GM12878 (cell line): ENCODE results near the gene NCR3LG1. TPM values are rescaled to one million over a fixed set of nuclear protein-coding genes. Genes with fewer than 3 reads are reported as not detected.

Source experiments
- ATAC-seq: fragments of 200-7000 bp; cut with Tn5 transposase; 3 replicates; pipeline ENCODE4 v1.9.1; 2020; ENCODE audit warnings: mild to moderate bottlenecking, moderate library complexity
- BruUV-seq: library from RNA; stranded (reverse); fragments of 400-500 nt; replicated peaks from 2 replicates; lab custom pipeline; 2021; lab: Mats Ljungman, UMichigan
- CTCF ChIA-PET: fragments of 300-600 bp; sonication (Branson Sonifier 250); formaldehyde crosslinking; extraction: SDS; loops from one replicate; lab custom pipeline; 2021; ENCODE audit warnings: inconsistent platforms; lab: Yijun Ruan, JAX
- POLR2A ChIA-PET: fragments of 350-600 bp; formaldehyde crosslinking; extraction: SDS; loops from one replicate; lab custom pipeline; 2021; ENCODE audit warnings: inconsistent platforms; lab: Charles Lee
- RAD21 ChIA-PET: fragments of 300-600 bp; sonication (Branson Sonifier 250); formaldehyde crosslinking; loops from one replicate; lab custom pipeline; 2023; ENCODE audit warnings: antibody characterized with exemption; ENCODE audit not compliant: unreplicated experiment; lab: Charles Lee
- SMC1A ChIA-PET: fragments of 300-600 bp; sonication (Branson Sonifier 250); formaldehyde crosslinking; loops from one replicate; lab custom pipeline; 2023; ENCODE audit not compliant: unreplicated experiment, uncharacterized antibody; lab: Charles Lee
- DNase-seq: peaks from one replicate; pipeline ENCODE4 v3.0.0-alpha.2; 2011; ENCODE audit warnings: low read depth, low spot score
- FAIRE-seq: peaks from 3 replicates; lab custom pipeline; 2011; peaks lifted over from hg19 to GRCh38; lab: Jason Lieb, UNC
- H2AFZ ChIP-seq: 2 replicates; pipeline ENCODE4 v1.6.0; 2011; ENCODE audit warnings: low read depth, low read length, control low read depth; ENCODE audit not compliant: control insufficient read depth
- H3K27ac ChIP-seq: 2 replicates; pipeline ENCODE4 v1.5.1; 2011; ENCODE audit warnings: control low read depth; ENCODE audit not compliant: control insufficient read depth, insufficient read depth
- H3K27me3 ChIP-seq, 2 experiments: replicated peaks in 1 of 2; 2 replicates each; pipeline versions ENCODE4 v1.6.0 to v1.6.1; 2011; ENCODE audit warnings: low read length in 1 of 2; ENCODE audit not compliant: control insufficient read depth in 2 of 2, insufficient read depth in 2 of 2
- H3K36me3 ChIP-seq, 2 experiments: 2 replicates each; pipeline ENCODE4 v1.5.1; 2011; ENCODE audit warnings: low read length in 1 of 2; ENCODE audit not compliant: control insufficient read depth in 2 of 2, insufficient read depth in 2 of 2
- H3K4me1 ChIP-seq: 2 replicates; pipeline ENCODE4 v1.6.1; 2011; ENCODE audit warnings: mild to moderate bottlenecking, low read length, moderate library complexity, mixed read lengths; ENCODE audit not compliant: control insufficient read depth, insufficient read depth
- H3K4me2 ChIP-seq: 2 replicates; pipeline ENCODE4 v1.6.0; 2011; ENCODE audit warnings: control low read depth; ENCODE audit not compliant: control insufficient read depth, insufficient read depth
- H3K4me3 ChIP-seq: fragments of 200-600 bp; sonication (generic); 2 replicates; pipeline ENCODE4 v1.5.1; 2016
- H3K79me2 ChIP-seq: 2 replicates; pipeline ENCODE4 v1.6.0; 2011; ENCODE audit warnings: low read length; ENCODE audit not compliant: control insufficient read depth, insufficient read depth
- H3K9ac ChIP-seq: 2 replicates; pipeline ENCODE4 v1.8.0; 2011; ENCODE audit warnings: low read length, control low read depth, mixed read lengths; ENCODE audit not compliant: control insufficient read depth, insufficient read depth
- H3K9me3 ChIP-seq: replicated peaks from 3 replicates; pipeline ENCODE4 v1.5.1; 2011; ENCODE audit warnings: mild to moderate bottlenecking, low read length; ENCODE audit not compliant: control insufficient read depth, insufficient read depth
- H4K20me1 ChIP-seq: 2 replicates; pipeline ENCODE4 v1.6.0; 2011; ENCODE audit not compliant: control insufficient read depth, insufficient read depth
- DPF2 ChIP-seq: fragments of 450-650 bp; IDR thresholded peaks from 2 replicates; pipeline ENCODE4 v1.6.1; 2017; ENCODE audit warnings: mild to moderate bottlenecking
- EP300 ChIP-seq, 2 experiments: fragments of 150-350 bp in 1 of 2; IDR thresholded peaks; 2 replicates each; pipeline ENCODE4 v1.6.1; 2011 to 2012; ENCODE audit warnings: low read depth in 2 of 2, low read length in 2 of 2, borderline replicate concordance in 1 of 2, improper control_type of control experiment in 1 of 2, inconsistent platforms in 1 of 2; ENCODE audit not compliant: control insufficient read depth in 1 of 2
- JUNB ChIP-seq: IDR thresholded peaks from 2 replicates; pipeline ENCODE4 v1.6.1; 2016; ENCODE audit warnings: antibody characterized with exemption, mild to moderate bottlenecking
- MAX ChIP-seq: IDR thresholded peaks from 2 replicates; pipeline ENCODE4 v1.6.1; 2012; ENCODE audit warnings: low read depth, low read length, improper control_type of control experiment
- MYB ChIP-seq: fragments of 150-350 bp; IDR thresholded peaks from 2 replicates; pipeline ENCODE4 v1.6.1; 2014; ENCODE audit warnings: mild to moderate bottlenecking, low read depth, low read length, borderline replicate concordance
- NR2F1 ChIP-seq: fragments of 450-650 bp; conservative IDR thresholded peaks from 2 replicates; pipeline ENCODE4 v1.6.1; 2017; ENCODE audit warnings: mild to moderate bottlenecking
- PAX5 ChIP-seq: IDR thresholded peaks from 2 replicates; pipeline ENCODE4 v1.6.1; 2011; ENCODE audit warnings: low read depth, low read length, borderline replicate concordance
- SKIL ChIP-seq: fragments of 450-650 bp; IDR thresholded peaks from 2 replicates; pipeline ENCODE4 v1.6.1; 2017; ENCODE audit warnings: mild to moderate bottlenecking, low read depth, inconsistent platforms; ENCODE audit not compliant: poor library complexity, severe bottlenecking
- ZBTB4 ChIP-seq: fragments of 450-650 bp; formaldehyde crosslinking; IDR thresholded peaks from 2 replicates; pipeline ENCODE4 v1.4.0; 2022; ENCODE audit warnings: mild to moderate bottlenecking, moderate library complexity
- WGBS: methylation state at CpG from one replicate; pipeline ENCODE4 v1.1.6; 2016; ENCODE audit warnings: low lambda C conversion rate; ENCODE audit not compliant: insufficient replicate concordance, insufficient coverage; ENCODE audit errors: missing lambda C conversion rate; 5-methylcytosine and 5-hydroxymethylcytosine counted together
- in situ Hi-C: fragments of 300-500 bp; cut with MboI; formaldehyde crosslinking; loops from 9 replicates; pipeline ENCODE4 v1.14.3; 2018; ENCODE audit warnings: mixed read lengths
- intact Hi-C: fragments of 100-400 bp; cut with micrococcal nuclease; formaldehyde crosslinking; loops from one replicate; pipeline ENCODE4 v1.14.2; 2022; ENCODE audit not compliant: unreplicated experiment
- polyA plus RNA-seq, 11 experiments: library from polyadenylated mRNA; depleted of rRNA in 4 of 11; unstranded in 6 of 11; stranded (reverse) in 5 of 11; fragments of >200 nt; fragmentation: Nextera tagmentation in 4 of 11; fragmentation: Illumina TruSeq in 1 of 11; extraction: Ambion mirVana in 4 of 11; extraction: Trizol in 1 of 11; gene quantifications; 1 replicate in 1 of 11; 2 replicates in 10 of 11; pipeline versions ENCODE4 v1.2.1 to v1.2.3, GENCODE V29; 2011 to 2016; ENCODE audit warnings: inconsistent platforms in 2 of 11, missing spikeins in 2 of 11, low read depth in 1 of 11
- total RNA-seq, 4 experiments: library from RNA; depleted of rRNA in 3 of 4; stranded (reverse); fragments of >200 nt in 3 of 4; fragmentation: Illumina TruSeq in 1 of 4; extraction: Trizol in 1 of 4; gene quantifications; 2 replicates each; pipeline versions ENCODE4 v1.2.1 to v1.2.3, GENCODE V29; 2013 to 2021

NCR3LG1 gene
- total and polyA plus RNA-seq, 10 of the 15 experiments (the other 5 are each of a cell fraction or from before 2014, with no cell fraction given): under 0.01 to 0.18 (median 0.11) TPM; not detected in 2

GRCh38 chr11:17331669-17332068 is 19.9 kb upstream of the NCR3LG1 start:
- H3K9me3 ChIP-seq: no peaks in the 10 kb centered on the region
- CTCF ChIA-PET: no interaction called here
- 67% methylated on average over 2 of the region's 2 CpGs for WGBS
- FAIRE-seq (no peak), DNase-seq (no peak), ATAC-seq (no peak)
- SMC1A ChIA-PET: no interaction called here
- no peak overlapping the region for H3K4me3 ChIP-seq
- no peaks in the 10 kb centered on the region for H3K27me3 ChIP-seq
- no peaks in the 10 kb centered on the region for H3K79me2 ChIP-seq
- H4K20me1 ChIP-seq: no peaks in the 10 kb centered on the region
- TF ChIP-seq DPF2: no peak
- no peak overlapping the region for H3K4me2 ChIP-seq
- no peak overlapping the region for H3K9ac ChIP-seq
- in situ Hi-C loops: no loop called here
- H3K36me3 ChIP-seq: no peaks in the 10 kb centered on the region
- intact Hi-C loops: no loop called here
- H3K4me1 ChIP-seq: no peaks in the 10 kb centered on the region
- H3K27ac ChIP-seq: no peak overlapping the region
- H2AFZ ChIP-seq: no peak overlapping the region
- POLR2A ChIA-PET: no interaction called here
- RAD21 ChIA-PET: interaction anchor here (0.5 kb wide), 1 partner anchor 868 kb away, joined by 3 read pairs; no protein-coding TSS in a partner anchor
- no TSS peak for BruUV-seq

DNA sequence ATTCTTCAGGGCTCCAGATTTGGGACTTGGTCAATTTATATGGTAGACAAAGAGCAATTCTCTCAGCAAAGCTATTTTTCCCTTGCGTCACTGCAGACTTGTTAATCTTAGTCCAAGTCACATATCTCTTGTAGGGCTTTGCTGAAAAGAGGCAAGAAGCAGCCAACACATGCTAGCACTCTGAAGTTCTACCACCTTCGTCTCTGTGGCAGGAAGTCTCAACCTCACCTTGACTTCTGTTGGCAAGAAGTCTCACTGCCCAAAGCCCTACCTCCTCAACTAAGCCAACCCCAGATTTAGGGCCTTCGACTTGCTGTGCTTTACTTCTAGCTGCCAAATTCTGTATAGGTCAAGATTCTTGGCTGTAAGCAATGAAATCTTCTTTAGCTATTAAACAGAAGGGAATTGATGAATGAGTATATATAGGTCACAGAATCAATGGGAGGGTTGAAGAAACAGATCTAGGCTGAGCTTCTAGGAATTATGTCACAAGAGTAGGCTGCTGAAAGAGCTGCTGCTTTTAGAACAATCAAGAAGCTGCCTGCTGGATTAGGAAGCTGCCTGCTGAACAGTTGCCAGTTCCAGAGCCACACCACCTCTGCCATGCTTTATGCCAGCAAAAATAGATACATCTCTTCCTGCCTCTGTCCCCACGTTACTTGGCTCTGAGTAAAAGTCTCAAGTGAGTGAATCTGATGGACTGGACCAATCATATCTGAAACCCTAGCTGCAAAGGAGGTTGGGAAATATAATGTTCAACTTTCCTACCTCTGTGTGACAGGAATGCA is 17.6 kb upstream of the NCR3LG1 start:
- Histone ChIP-seq H4K20me1 (no peaks in the 10 kb centered on the region), H3K4me2 (no peak overlapping the region), H3K9me3 (no peaks in the 10 kb centered on the region), H3K79me2 (no peaks in the 10 kb centered on the region), H3K27ac (no peak overlapping the region), H3K4me1 (no peaks in the 10 kb centered on the region), H3K4me3 (no peak overlapping the region), H3K9ac (no peak overlapping the region), H2AFZ (no peak overlapping the region), H3K36me3 (no peaks in the 10 kb centered on the region), H3K27me3 (no peaks in the 10 kb centered on the region)
- FAIRE-seq: no peak
- WGBS: 71% methylated on average over 4 of the region's 4 CpGs
- in situ Hi-C loops: no loop called here
- intact Hi-C loops: no loop called here
- ATAC-seq: no peak
- ChIA-PET SMC1A (interaction anchor here (0.8 to 1.5 kb wide), 2 partner anchors 10 to 185 kb away, joined by 3 read pairs; no protein-coding TSS in a partner anchor), CTCF (interaction anchor here (0.9 kb wide), 1 partner anchor 86 kb away, joined by 3 read pairs; no protein-coding TSS in a partner anchor), POLR2A (interaction anchor here (0.6 kb wide), 1 partner anchor 21 kb away, joined by 4 read pairs; no protein-coding TSS in a partner anchor), RAD21 (interaction anchor here (0.6 kb wide), 1 partner anchor 22 kb away, joined by 3 read pairs; no protein-coding TSS in a partner anchor)
- BruUV-seq: no TSS peak
- no peak for DNase-seq
- TF ChIP-seq MYB (no peak), MAX (no peak), JUNB (no peak), ZBTB4 (CRISPR knock-in tag) (no peak), PAX5 (no peak), EP300 (IDR thresholded peaks at IDR 0.05; ENCODE audit: borderline replicate concordance in 1 of 2, control insufficient read depth in 1 of 2, low read depth in 2 of 2, low read length in 2 of 2) (no peak), SKIL (no peak), NR2F1 (no peak)
